ENCODE data around the gene TMEM243.
"Not testable (repeated sequence)": the region's sequence is repeated elsewhere in the genome, so short reads cannot be mapped to it uniquely, and the experiment has no call there.

Gene TMEM243

GRCh38 chr7:87218796-87219544 is 562 bp downstream of the TMEM243 start:
- no peaks in the 10 kb centered on the region for H3K27me3 Mint-ChIP-seq (ENCODE audit: low read depth)
- H3K4me3 Mint-ChIP-seq: peak overlapping the region; percentile 99
- H3K27ac Mint-ChIP-seq: peak overlapping the region; percentile 99
- H3K9me3 Mint-ChIP-seq: no peaks in the 10 kb centered on the region
- H3K36me3 Mint-ChIP-seq (ENCODE audit: low read depth): peaks cover 10% of the 10 kb centered on the region
- H3K4me1 Mint-ChIP-seq (ENCODE audit: low read depth): peaks cover 45% of the 10 kb centered on the region

- Mint-ChIP-seq H3K4me3 (peak overlapping the region; percentile 99), H3K4me1 (ENCODE audit: low read depth) (peaks cover 52% of the 10 kb centered on the region), H3K9me3 (no peaks in the 10 kb centered on the region), H3K36me3 (ENCODE audit: low read depth) (peaks cover 10% of the 10 kb centered on the region), H3K27ac (peak overlapping the region; percentile 99), H3K27me3 (ENCODE audit: low read depth) (no peaks in the 10 kb centered on the region)
Measured at GRCh38 chr7:87217983-87218653, 1.4 kb downstream of the TMEM243 start.

- H3K9me3 Mint-ChIP-seq: no peaks in the 10 kb centered on the region
- peak overlapping the region; percentile 99 for H3K4me3 Mint-ChIP-seq
- peaks cover 64% of the 10 kb centered on the region for H3K4me1 Mint-ChIP-seq (ENCODE audit: low read depth)
- H3K27me3 Mint-ChIP-seq (ENCODE audit: low read depth): no peaks in the 10 kb centered on the region
- H3K36me3 Mint-ChIP-seq (ENCODE audit: low read depth): peaks cover 10% of the 10 kb centered on the region
- H3K27ac Mint-ChIP-seq: peak overlapping the region; percentile 99
Measured at GRCh38 chr7:87216701-87217508, 2.6 kb downstream of the TMEM243 start.

GRCh38 chr7:87215046-87215445 is 4.5 kb downstream of the TMEM243 start:
- Mint-ChIP-seq H3K9me3 (no peaks in the 10 kb centered on the region), H3K4me3 (no peak overlapping the region), H3K4me1 (ENCODE audit: low read depth) (peaks cover 67% of the 10 kb centered on the region), H3K27me3 (ENCODE audit: low read depth) (no peaks in the 10 kb centered on the region), H3K27ac (peak overlapping the region; percentile 76), H3K36me3 (ENCODE audit: low read depth) (peaks cover 12% of the 10 kb centered on the region)

- H3K9me3 Mint-ChIP-seq: no peaks in the 10 kb centered on the region
- H3K27ac Mint-ChIP-seq: peak overlapping the region; percentile 76
- H3K36me3 Mint-ChIP-seq (ENCODE audit: low read depth): peaks cover 17% of the 10 kb centered on the region
- no peaks in the 10 kb centered on the region for H3K27me3 Mint-ChIP-seq (ENCODE audit: low read depth)
- H3K4me3 Mint-ChIP-seq: peak overlapping the region; percentile 43
- peaks cover 70% of the 10 kb centered on the region for H3K4me1 Mint-ChIP-seq (ENCODE audit: low read depth)
Measured at GRCh38 chr7:87213811-87214210, 5.7 kb downstream of the TMEM243 start.

- Mint-ChIP-seq H3K4me1 (ENCODE audit: low read depth) (peaks cover 71% of the 10 kb centered on the region), H3K9me3 (no peaks in the 10 kb centered on the region), H3K36me3 (ENCODE audit: low read depth) (peaks cover 21% of the 10 kb centered on the region), H3K27me3 (ENCODE audit: low read depth) (no peaks in the 10 kb centered on the region), H3K4me3 (peak overlapping the region; percentile 87), H3K27ac (peak overlapping the region; percentile 98)
Measured at GRCh38 chr7:87213252-87213651, 6.3 kb downstream of the TMEM243 start.

GRCh38 chr7:87212498-87212897 is 7.0 kb downstream of the TMEM243 start:
- H3K4me1 Mint-ChIP-seq (ENCODE audit: low read depth): peaks cover 70% of the 10 kb centered on the region
- no peaks in the 10 kb centered on the region for H3K27me3 Mint-ChIP-seq (ENCODE audit: low read depth)
- peaks cover 25% of the 10 kb centered on the region for H3K36me3 Mint-ChIP-seq (ENCODE audit: low read depth)
- no peaks in the 10 kb centered on the region for H3K9me3 Mint-ChIP-seq
- H3K4me3 Mint-ChIP-seq: peak overlapping the region; percentile 87
- peak overlapping the region; percentile 98 for H3K27ac Mint-ChIP-seq

- Mint-ChIP-seq H3K27ac (no peak overlapping the region), H3K27me3 (ENCODE audit: low read depth) (no peaks in the 10 kb centered on the region), H3K4me1 (ENCODE audit: low read depth) (peaks cover 56% of the 10 kb centered on the region), H3K9me3 (peaks cover 10% of the 10 kb centered on the region), H3K36me3 (ENCODE audit: low read depth) (peaks cover 34% of the 10 kb centered on the region), H3K4me3 (no peak overlapping the region)
Measured at GRCh38 chr7:87210506-87210905, 9.0 kb downstream of the TMEM243 start.

- peak overlapping the region; percentile 46 for H3K27ac Mint-ChIP-seq
- H3K27me3 Mint-ChIP-seq (ENCODE audit: low read depth): no peaks in the 10 kb centered on the region
- H3K4me1 Mint-ChIP-seq (ENCODE audit: low read depth): peaks cover 53% of the 10 kb centered on the region
- H3K9me3 Mint-ChIP-seq: peaks cover 18% of the 10 kb centered on the region
- H3K36me3 Mint-ChIP-seq (ENCODE audit: low read depth): peaks cover 43% of the 10 kb centered on the region
- H3K4me3 Mint-ChIP-seq: peak overlapping the region; percentile 2
Measured at GRCh38 chr7:87209295-87209924, 10.1 kb downstream of the TMEM243 start.

GRCh38 chr7:87206361-87206760 is 13.2 kb downstream of the TMEM243 start:
- H3K27me3 Mint-ChIP-seq (ENCODE audit: low read depth): no peaks in the 10 kb centered on the region
- no peak overlapping the region for H3K4me3 Mint-ChIP-seq
- no peak overlapping the region for H3K27ac Mint-ChIP-seq
- H3K36me3 Mint-ChIP-seq (ENCODE audit: low read depth): peaks cover 66% of the 10 kb centered on the region
- peaks cover 34% of the 10 kb centered on the region for H3K9me3 Mint-ChIP-seq
- H3K4me1 Mint-ChIP-seq (ENCODE audit: low read depth): peaks cover 30% of the 10 kb centered on the region

- not testable (repeated sequence) for H3K27me3 Mint-ChIP-seq (ENCODE audit: low read depth); H3K27ac Mint-ChIP-seq; H3K4me3 Mint-ChIP-seq
- Mint-ChIP-seq H3K9me3 (peaks cover 34% of the 10 kb centered on the region), H3K4me1 (ENCODE audit: low read depth) (peaks cover 31% of the 10 kb centered on the region), H3K36me3 (ENCODE audit: low read depth) (peaks cover 71% of the 10 kb centered on the region)
Measured at GRCh38 chr7:87205701-87206100, 13.8 kb downstream of the TMEM243 start.

GRCh38 chr7:87204933-87205332 is 14.6 kb downstream of the TMEM243 start:
- no peak overlapping the region for H3K4me3 Mint-ChIP-seq
- H3K36me3 Mint-ChIP-seq (ENCODE audit: low read depth): peaks cover 77% of the 10 kb centered on the region
- no peaks in the 10 kb centered on the region for H3K27me3 Mint-ChIP-seq (ENCODE audit: low read depth)
- H3K9me3 Mint-ChIP-seq: peaks cover 34% of the 10 kb centered on the region
- no peak overlapping the region for H3K27ac Mint-ChIP-seq
- peaks cover 31% of the 10 kb centered on the region for H3K4me1 Mint-ChIP-seq (ENCODE audit: low read depth)

- not testable (repeated sequence) for H3K4me3 Mint-ChIP-seq; H3K27me3 Mint-ChIP-seq (ENCODE audit: low read depth)
- H3K9me3 Mint-ChIP-seq: peaks cover 34% of the 10 kb centered on the region
- peaks cover 81% of the 10 kb centered on the region for H3K36me3 Mint-ChIP-seq (ENCODE audit: low read depth)
- H3K4me1 Mint-ChIP-seq (ENCODE audit: low read depth): peaks cover 35% of the 10 kb centered on the region
- peak overlapping the region; percentile 62 for H3K27ac Mint-ChIP-seq
Measured at GRCh38 chr7:87203929-87204328, 15.6 kb downstream of the TMEM243 start.

GRCh38 chr7:87202705-87203104 is 16.8 kb downstream of the TMEM243 start:
- peaks cover 34% of the 10 kb centered on the region for H3K9me3 Mint-ChIP-seq
- H3K4me1 Mint-ChIP-seq (ENCODE audit: low read depth): peaks cover 24% of the 10 kb centered on the region
- no peaks in the 10 kb centered on the region for H3K27me3 Mint-ChIP-seq (ENCODE audit: low read depth)
- H3K27ac Mint-ChIP-seq: no peak overlapping the region
- H3K36me3 Mint-ChIP-seq (ENCODE audit: low read depth): peaks cover 80% of the 10 kb centered on the region
- H3K4me3 Mint-ChIP-seq: no peak overlapping the region
